Mucosa of descending colon (tissue), 3 donors: ENCODE measurements around the gene AJUBA. TPM values are rescaled to one million over a fixed set of nuclear protein-coding genes. Genes with fewer than 3 reads are reported as not detected.

Experiments
- ATAC-seq: fragments of 200-7000 bp; cut with Tn5 transposase; one replicate; pipeline ENCODE4 v1.9.1; 2020; ENCODE audit warnings: mild to moderate bottlenecking, moderate library complexity
- DNase-seq, 3 donors: peaks; one replicate each; pipeline ENCODE4 v3.0.0-alpha.2; 2020
- H3K36me3 ChIP-seq: fragments of 200-600 bp; one replicate; pipeline ENCODE4 v1.8.0; 2021; ENCODE audit warnings: low read depth, mild to moderate bottlenecking
- H3K4me1 ChIP-seq: fragments of 200-600 bp; one replicate; pipeline ENCODE4 v1.8.0; 2021; ENCODE audit warnings: low read depth, mild to moderate bottlenecking
- H3K4me3 ChIP-seq: fragments of 200-600 bp; one replicate; pipeline ENCODE4 v1.8.0; 2021; ENCODE audit warnings: mild to moderate bottlenecking
- H3K9me3 ChIP-seq: fragments of 200-600 bp; one replicate; pipeline ENCODE4 v1.8.0; 2021; ENCODE audit warnings: mild to moderate bottlenecking
- CTCF ChIP-seq: fragments of 200-600 bp; IDR thresholded peaks from one replicate; pipeline ENCODE4 v1.8.0; 2022; ENCODE audit warnings: antibody characterized with exemption, mild to moderate bottlenecking
- intact Hi-C, 2 donors: fragments of 100-400 bp; cut with DNase I in 1 of 2; cut with micrococcal nuclease in 1 of 2; formaldehyde crosslinking; loops; one replicate each; pipeline versions ENCODE4 v1.11.0 to v1.11.1; 2022; cut with DNase I, micrococcal nuclease
- total RNA-seq, 3 donors: library from RNA; stranded (reverse); fragmentation: NEBNext Ultra II Directional in 2 of 3; extraction: Animal tissue kit (Norgen Biotek cat#: 25700) in 2 of 3; gene quantifications; one replicate each; pipeline versions ENCODE4 v1.2.1 to v1.2.4, GENCODE V29; 2021 to 2023
- donor health status: DM: no; HTN: no; CAD: no; lungs with moderate emphysema.
- donor health status: DM: no; HTN: no; CAD: no.
- donor health status: DM: no; HTN: yes; CAD: no.

Gene AJUBA
- total RNA-seq, 3 donors from 2014 or later, result 1.5 to 4.7 (median 2.3) TPM

DNA sequence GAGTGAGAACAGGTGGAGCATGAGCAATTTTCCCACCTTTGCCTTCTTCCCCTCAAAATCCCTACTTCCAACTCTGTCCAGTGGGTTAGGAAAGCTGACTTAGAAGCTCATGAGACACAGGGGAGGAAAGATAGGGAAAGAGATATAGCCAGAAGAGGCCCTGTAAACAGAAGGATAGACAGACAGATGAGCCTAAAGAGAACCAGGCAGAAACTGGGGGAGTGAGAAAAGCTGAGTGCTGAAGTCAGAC lies 5.0 kb downstream of the AJUBA start:
- no peak for TF ChIP-seq CTCF
- ATAC-seq, result no peak
- intact Hi-C loops, result no loop called here
- no peak for DNase-seq
- Histone ChIP-seq H3K9me3 (no peaks in the 10 kb centered on the region), H3K4me1 (peaks cover 39% of the 10 kb centered on the region), H3K4me3 (no peak overlapping the region), H3K36me3 (no peaks in the 10 kb centered on the region)

- H3K4me3 ChIP-seq, result no peak overlapping the region
- ATAC-seq (peak; percentile 67), DNase-seq (peak in 1 of 3 donors; percentile 36)
- no peak for TF ChIP-seq CTCF
- intact Hi-C loops, result no loop called here
- H3K36me3 ChIP-seq, result no peaks in the 10 kb centered on the region
- peaks cover 35% of the 10 kb centered on the region for H3K4me1 ChIP-seq
- no peaks in the 10 kb centered on the region for H3K9me3 ChIP-seq
Measured at GRCh38 chr14:22976620-22977433, 5.5 kb downstream of the AJUBA start.

DNA sequence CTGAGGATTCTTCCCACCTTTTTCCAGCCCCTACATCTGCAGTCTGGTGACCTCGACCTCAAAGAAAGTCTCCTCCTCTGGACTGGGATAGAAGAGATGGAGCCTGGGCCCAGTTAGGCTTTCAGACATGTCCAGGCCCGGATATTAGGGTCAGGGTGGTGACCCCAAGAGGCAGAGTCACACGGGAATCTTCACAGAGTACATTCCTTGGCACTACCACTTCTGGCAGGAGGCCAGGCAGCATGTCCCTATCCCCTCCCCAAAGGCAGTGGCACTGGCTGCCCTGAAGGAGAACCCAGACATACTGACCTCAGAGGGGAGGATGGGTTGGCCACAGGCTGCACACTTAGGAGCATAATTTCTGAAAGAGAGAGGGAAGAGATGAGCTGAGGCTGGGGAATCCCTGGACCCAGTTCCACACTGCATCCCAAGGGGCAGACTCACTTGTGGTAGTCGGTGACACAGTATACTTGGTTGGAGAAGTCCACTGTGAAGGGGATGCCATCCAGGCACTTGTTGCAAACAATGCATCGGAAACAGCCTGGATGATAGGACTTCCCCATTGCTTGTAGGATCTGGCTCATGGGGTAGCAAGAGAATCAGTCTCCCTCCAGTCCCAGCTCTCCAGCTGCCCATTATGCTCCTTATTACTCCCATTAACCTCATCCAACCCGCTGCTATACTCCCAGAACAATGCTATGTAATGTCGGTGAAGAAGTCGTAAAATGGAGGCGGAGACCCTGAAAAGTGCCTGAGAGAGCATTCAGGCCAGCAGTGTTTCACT lies 7.6 kb downstream of the AJUBA start:
- DNase-seq (no peak), ATAC-seq (no peak)
- Histone ChIP-seq H3K36me3 (no peaks in the 10 kb centered on the region), H3K4me3 (no peak overlapping the region), H3K4me1 (peaks cover 17% of the 10 kb centered on the region), H3K9me3 (no peaks in the 10 kb centered on the region)
- no peak for TF ChIP-seq CTCF
- intact Hi-C loops, result no loop called here

GRCh38 chr14:22973217-22974032 lies 8.9 kb downstream of the AJUBA start:
- intact Hi-C loops, result no loop called here
- Histone ChIP-seq H3K4me1 (peaks cover 17% of the 10 kb centered on the region), H3K4me3 (no peak overlapping the region), H3K36me3 (no peaks in the 10 kb centered on the region), H3K9me3 (no peaks in the 10 kb centered on the region)
- DNase-seq, result peak in 1 of 3 donors; percentile 78
- TF ChIP-seq CTCF, result no peak
- ATAC-seq, result peak; percentile 65

GRCh38 chr14:22972313-22972930 lies 9.9 kb downstream of the AJUBA start:
- no peaks in the 10 kb centered on the region for H3K9me3 ChIP-seq
- no peak for ATAC-seq
- intact Hi-C loops, result no loop called here

More at GRCh38 chr14:22972313-22972930, 9.9 kb downstream of the AJUBA start:
- no peaks in the 10 kb centered on the region for H3K36me3 ChIP-seq
- TF ChIP-seq CTCF, result no peak
- peaks cover 11% of the 10 kb centered on the region for H3K4me1 ChIP-seq
- no peak for DNase-seq
- H3K4me3 ChIP-seq, result no peak overlapping the region
